Calu3 (cell line): Measurements from ENCODE around the gene EMILIN3. TPM values are rescaled to one million over a fixed set of nuclear protein-coding genes. Genes with fewer than 3 reads are reported as not detected.

Source experiments
- BruUV-seq: library from RNA; stranded (reverse); fragments of 400-500 nt; replicated peaks from 2 replicates; lab custom pipeline; 2021; lab: Mats Ljungman, UMichigan
- CTCF ChIA-PET: fragments of 300-600 bp; sonication (Branson Sonifier 250); formaldehyde crosslinking; loops from one replicate; lab custom pipeline; 2022; ENCODE audit warnings: antibody characterized with exemption; lab: Charles Lee
- DNase-seq: peaks from one replicate; pipeline ENCODE4 v3.0.0; 2022
- H3K27ac Mint-ChIP-seq: one replicate; pipeline ENCODE4 v1.8.0; 2022; ENCODE audit warnings: mixed read lengths; ENCODE audit not compliant: unreplicated experiment
- H3K27me3 Mint-ChIP-seq: one replicate; pipeline ENCODE4 v1.8.0; 2022; ENCODE audit warnings: mixed read lengths; ENCODE audit not compliant: unreplicated experiment
- H3K36me3 Mint-ChIP-seq: one replicate; pipeline ENCODE4 v1.8.0; 2022; ENCODE audit warnings: mild to moderate bottlenecking, moderate library complexity, mixed read lengths; ENCODE audit not compliant: insufficient read depth, unreplicated experiment
- H3K4me1 Mint-ChIP-seq: one replicate; pipeline ENCODE4 v1.8.0; 2022; ENCODE audit warnings: mild to moderate bottlenecking, low read depth, mixed read lengths; ENCODE audit not compliant: unreplicated experiment
- H3K4me3 Mint-ChIP-seq: one replicate; pipeline ENCODE4 v1.8.0; 2022; ENCODE audit warnings: mild to moderate bottlenecking, low read depth, moderate library complexity, mixed read lengths; ENCODE audit not compliant: unreplicated experiment
- H3K9me3 Mint-ChIP-seq: one replicate; pipeline ENCODE4 v1.8.0; 2022; ENCODE audit warnings: low read depth, mixed read lengths; ENCODE audit not compliant: unreplicated experiment
- intact Hi-C: fragments of 100-400 bp; cut with micrococcal nuclease; formaldehyde crosslinking; loops from one replicate; pipeline ENCODE4 v1.10.0; 2022; ENCODE audit not compliant: unreplicated experiment
- total RNA-seq: library from RNA; stranded (reverse); gene quantifications from 2 replicates; pipeline ENCODE4 v1.2.3, GENCODE V29; 2022
- TF ChIP-seq, protein P1 (sequence below): fragments of 200-600 bp; IDR thresholded peaks from one replicate; pipeline ENCODE4 v1.8.0; 2022; ENCODE audit warnings: antibody characterized with exemption; ENCODE audit not compliant: unreplicated experiment

EMILIN3 gene
- total RNA-seq, 1 experiment from 2014 or later: not detected

DNA sequence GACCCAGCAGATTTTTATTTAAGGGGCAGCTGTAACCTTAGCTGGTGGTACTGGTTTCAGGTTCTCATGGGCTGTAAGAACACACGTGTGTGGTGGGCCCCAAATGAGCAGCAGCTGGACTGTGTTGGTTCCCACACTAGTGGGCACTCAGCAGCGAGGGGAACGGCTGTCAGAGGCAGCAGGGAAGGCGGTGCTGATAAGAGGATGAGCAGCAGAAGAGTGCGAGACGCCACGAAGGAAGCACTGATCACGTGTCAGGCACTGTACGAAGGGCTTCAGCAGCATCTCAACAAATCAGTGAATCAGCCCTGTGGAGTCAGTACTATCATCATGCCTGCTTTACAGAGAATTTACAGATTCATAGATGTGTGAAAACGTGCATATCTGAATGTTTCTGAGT is 41.0 kb upstream of the EMILIN3 start:
- Mint-ChIP-seq H3K4me3 (no peak overlapping the region), H3K36me3 (peaks cover 38% of the 10 kb centered on the region), H3K9me3 (no peaks in the 10 kb centered on the region), H3K4me1 (no peaks in the 10 kb centered on the region), H3K27ac (no peak overlapping the region), H3K27me3 (no peaks in the 10 kb centered on the region)
- intact Hi-C loops: no loop called here
- TF ChIP-seq, protein P1, sequence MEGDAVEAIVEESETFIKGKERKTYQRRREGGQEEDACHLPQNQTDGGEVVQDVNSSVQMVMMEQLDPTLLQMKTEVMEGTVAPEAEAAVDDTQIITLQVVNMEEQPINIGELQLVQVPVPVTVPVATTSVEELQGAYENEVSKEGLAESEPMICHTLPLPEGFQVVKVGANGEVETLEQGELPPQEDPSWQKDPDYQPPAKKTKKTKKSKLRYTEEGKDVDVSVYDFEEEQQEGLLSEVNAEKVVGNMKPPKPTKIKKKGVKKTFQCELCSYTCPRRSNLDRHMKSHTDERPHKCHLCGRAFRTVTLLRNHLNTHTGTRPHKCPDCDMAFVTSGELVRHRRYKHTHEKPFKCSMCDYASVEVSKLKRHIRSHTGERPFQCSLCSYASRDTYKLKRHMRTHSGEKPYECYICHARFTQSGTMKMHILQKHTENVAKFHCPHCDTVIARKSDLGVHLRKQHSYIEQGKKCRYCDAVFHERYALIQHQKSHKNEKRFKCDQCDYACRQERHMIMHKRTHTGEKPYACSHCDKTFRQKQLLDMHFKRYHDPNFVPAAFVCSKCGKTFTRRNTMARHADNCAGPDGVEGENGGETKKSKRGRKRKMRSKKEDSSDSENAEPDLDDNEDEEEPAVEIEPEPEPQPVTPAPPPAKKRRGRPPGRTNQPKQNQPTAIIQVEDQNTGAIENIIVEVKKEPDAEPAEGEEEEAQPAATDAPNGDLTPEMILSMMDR: no peak
- CTCF ChIA-PET: no interaction called here
- no peak for DNase-seq
- no TSS peak for BruUV-seq

DNA sequence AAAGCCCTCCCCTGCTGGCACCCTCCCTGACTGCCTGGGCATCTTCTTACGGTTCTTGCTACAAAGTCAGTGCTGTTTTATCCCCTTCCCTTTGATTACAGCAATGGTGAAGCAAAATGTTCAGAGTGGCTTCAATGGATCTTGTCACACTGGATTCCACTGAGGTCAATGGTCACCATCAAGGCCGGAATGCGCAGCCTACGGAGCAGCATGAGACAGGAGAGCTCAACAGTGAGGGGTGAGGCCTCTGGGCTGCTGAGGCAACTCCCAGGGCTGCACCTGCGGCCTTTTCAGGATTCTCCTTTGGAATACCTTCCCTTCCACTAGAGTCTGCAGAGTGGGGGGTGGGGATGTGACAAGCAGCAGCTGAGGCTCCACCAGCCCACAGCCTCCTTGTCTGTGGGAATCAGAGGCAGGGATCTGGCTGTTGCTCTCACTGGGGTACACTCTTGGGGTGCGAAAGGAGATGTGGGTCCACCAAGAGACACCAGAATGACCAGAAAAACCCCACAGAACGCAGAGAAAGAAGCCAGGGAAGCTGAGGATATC is 40.4 kb upstream of the EMILIN3 start:
- CTCF ChIA-PET: no interaction called here
- intact Hi-C loops: no loop called here
- DNase-seq: no peak
- H3K27ac Mint-ChIP-seq: no peak overlapping the region
- H3K4me3 Mint-ChIP-seq: no peak overlapping the region
- peaks cover 32% of the 10 kb centered on the region for H3K36me3 Mint-ChIP-seq
- no peaks in the 10 kb centered on the region for H3K4me1 Mint-ChIP-seq
- no TSS peak for BruUV-seq
- H3K27me3 Mint-ChIP-seq: no peaks in the 10 kb centered on the region
- TF ChIP-seq, protein P1: no peak
- no peaks in the 10 kb centered on the region for H3K9me3 Mint-ChIP-seq

DNA sequence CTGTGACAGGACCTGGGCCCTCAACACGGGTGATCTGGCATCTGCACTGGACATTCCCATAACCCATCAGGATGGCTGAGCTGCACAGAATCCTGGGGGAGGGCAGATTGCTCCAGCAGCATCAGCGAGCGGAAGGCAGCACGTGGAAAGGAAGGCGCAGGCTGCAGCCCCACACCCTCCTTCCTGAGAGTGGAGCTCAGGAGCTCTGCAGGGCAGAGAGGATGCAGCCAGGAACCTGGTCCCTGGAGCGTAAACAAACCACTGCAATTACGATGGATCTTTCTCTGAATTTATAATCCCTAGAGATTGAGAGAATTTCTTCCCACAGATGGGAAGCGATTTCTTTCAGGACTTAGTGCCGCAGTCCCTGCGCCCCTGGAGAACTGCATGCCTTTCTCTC is 39.7 kb upstream of the EMILIN3 start:
- H3K27me3 Mint-ChIP-seq: no peaks in the 10 kb centered on the region
- H3K36me3 Mint-ChIP-seq: peaks cover 29% of the 10 kb centered on the region
- TF ChIP-seq, protein P1: no peak
- no TSS peak for BruUV-seq
- DNase-seq: no peak
- CTCF ChIA-PET: no interaction called here
- H3K4me3 Mint-ChIP-seq: no peak overlapping the region
- H3K4me1 Mint-ChIP-seq: no peaks in the 10 kb centered on the region
- no peak overlapping the region for H3K27ac Mint-ChIP-seq
- H3K9me3 Mint-ChIP-seq: no peaks in the 10 kb centered on the region
- intact Hi-C loops: no loop called here

DNA sequence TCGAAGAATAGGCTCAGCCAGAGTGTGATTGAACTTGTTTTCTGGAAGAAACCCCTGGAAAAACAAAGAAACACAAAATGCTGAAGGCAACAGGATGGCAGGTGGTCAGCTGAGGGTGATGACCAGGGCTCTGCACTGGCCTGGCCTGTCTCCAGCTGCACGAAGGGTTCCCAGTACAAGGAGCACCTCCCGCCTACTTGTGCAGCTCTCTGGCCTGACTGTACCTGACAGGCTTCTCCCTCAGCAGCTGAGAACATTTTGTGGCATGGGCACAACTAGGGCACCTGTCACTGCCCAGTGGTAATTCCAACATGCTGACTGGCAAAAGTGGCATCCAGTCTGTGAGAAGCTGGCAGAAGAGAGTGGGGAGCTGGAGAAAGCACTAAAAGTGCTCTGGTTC is 38.8 kb upstream of the EMILIN3 start:
- no peak for DNase-seq
- no peak overlapping the region for H3K4me3 Mint-ChIP-seq
- peaks cover 26% of the 10 kb centered on the region for H3K36me3 Mint-ChIP-seq
- BruUV-seq: no TSS peak
- intact Hi-C loops: no loop called here
- CTCF ChIA-PET: no interaction called here
- TF ChIP-seq, protein P1: no peak
- no peaks in the 10 kb centered on the region for H3K4me1 Mint-ChIP-seq
- no peaks in the 10 kb centered on the region for H3K27me3 Mint-ChIP-seq
- H3K9me3 Mint-ChIP-seq: no peaks in the 10 kb centered on the region
- no peak overlapping the region for H3K27ac Mint-ChIP-seq
